Measurements from ENCODE around the gene ELFN1. TPM values are rescaled to one million over a fixed set of nuclear protein-coding genes. Genes with fewer than 3 reads are reported as not detected.
A peak's percentile ranks its signal among the peaks of the same experiment; 100 is the strongest.

Gene ELFN1
- total RNA-seq, 4 donors from 2014 or later, result 0.12 to 1.0 (median 0.46) TPM

- TF ChIP-seq CTCF (IDR thresholded peaks at IDR 0.05 in 4 of 5, conservative IDR thresholded peaks at IDR 0.05 in 1 of 5) (no peak), POLR2A (IDR thresholded peaks at IDR 0.05) (no peak)
- DNase-seq (no peak), ATAC-seq (no peak)
- no peaks in the 10 kb centered on the region for H3K27me3 ChIP-seq
- H3K9me3 ChIP-seq, result no peaks in the 10 kb centered on the region
- no peak overlapping the region for H3K27ac ChIP-seq
- intact Hi-C loops (cut with DNase I; ENCODE audit: low total_unique reads), result no loop called here
- no peak overlapping the region for H3K4me3 ChIP-seq
- peaks cover 4 to 13% of the 10 kb centered on the region in 2 donors for H3K4me1 ChIP-seq
- in situ Hi-C loops (cut with MboI; ENCODE audit: low sequenced_read_pairs in 4 of 4), result no loop called here
- H3K36me3 ChIP-seq, result no peaks in the 10 kb centered on the region
Measured at GRCh38 chr7:1710936-1711335, 40.9 kb downstream of the ELFN1 start.

GRCh38 chr7:1712907-1713501, 42.9 kb downstream of the ELFN1 start:
- Histone ChIP-seq H3K36me3 (no peaks in the 10 kb centered on the region), H3K4me1 (peaks cover 4 to 10% of the 10 kb centered on the region in 2 donors), H3K27me3 (no peaks in the 10 kb centered on the region), H3K27ac (peak overlapping the region in 1 of 4 donors; percentile 62), H3K9me3 (no peaks in the 10 kb centered on the region), H3K4me3 (no peak overlapping the region)
- in situ Hi-C loops (cut with MboI; ENCODE audit: low sequenced_read_pairs in 4 of 4), result no loop called here
- DNase-seq, result no peak
- no peak for ATAC-seq
- no peak for TF ChIP-seq CTCF (IDR thresholded peaks at IDR 0.05 in 4 of 5, conservative IDR thresholded peaks at IDR 0.05 in 1 of 5)
- TF ChIP-seq POLR2A (IDR thresholded peaks at IDR 0.05), result no peak
- intact Hi-C loops (cut with DNase I; ENCODE audit: low total_unique reads), result no loop called here

- intact Hi-C loops (cut with DNase I; ENCODE audit: low total_unique reads) (no loop called here), in situ Hi-C loops (cut with MboI; ENCODE audit: low sequenced_read_pairs in 4 of 4) (no loop called here)
- Histone ChIP-seq H3K27ac (peak overlapping the region in 1 of 4 donors; percentile 64), H3K36me3 (no peaks in the 10 kb centered on the region), H3K9me3 (no peaks in the 10 kb centered on the region), H3K4me3 (no peak overlapping the region), H3K4me1 (peaks cover 4 to 10% of the 10 kb centered on the region in 2 donors), H3K27me3 (no peaks in the 10 kb centered on the region)
- no peak for TF ChIP-seq CTCF (IDR thresholded peaks at IDR 0.05 in 4 of 5, conservative IDR thresholded peaks at IDR 0.05 in 1 of 5)
- peak in 1 of 2 donors; percentile 14 for TF ChIP-seq POLR2A (IDR thresholded peaks at IDR 0.05)
- peak; percentile 25 to 26 for DNase-seq
- ATAC-seq, result peak; percentile 55 to 73
Measured at GRCh38 chr7:1713502-1714484, 43.7 kb downstream of the ELFN1 start.

- H3K4me1 ChIP-seq, result peaks cover 4 to 10% of the 10 kb centered on the region in 2 donors
Measured at GRCh38 chr7:1714583-1715330, 44.7 kb downstream of the ELFN1 start.

More at GRCh38 chr7:1714583-1715330, 44.7 kb downstream of the ELFN1 start:
- TF ChIP-seq CTCF (IDR thresholded peaks at IDR 0.05 in 4 of 5, conservative IDR thresholded peaks at IDR 0.05 in 1 of 5) (no peak), POLR2A (IDR thresholded peaks at IDR 0.05) (no peak)
- H3K36me3 ChIP-seq, result no peaks in the 10 kb centered on the region
- no peak for DNase-seq
- H3K9me3 ChIP-seq, result no peaks in the 10 kb centered on the region
- intact Hi-C loops (cut with DNase I; ENCODE audit: low total_unique reads), result no loop called here
- H3K4me3 ChIP-seq, result no peak overlapping the region
- ATAC-seq, result no peak
- no peak overlapping the region for H3K27ac ChIP-seq
- in situ Hi-C loops (cut with MboI; ENCODE audit: low sequenced_read_pairs in 4 of 4), result no loop called here
- no peaks in the 10 kb centered on the region for H3K27me3 ChIP-seq

All from gastrocnemius medialis (tissue), 4 donors.